H9 (cell line): ENCODE data around the gene CHDH. TPM values are rescaled to one million over a fixed set of nuclear protein-coding genes. Genes with fewer than 3 reads are reported as not detected.

Source experiments
- DNase-seq: peaks from one replicate; pipeline ENCODE4 v3.0.0-alpha.2; 2017
- H2AFZ ChIP-seq: one replicate; pipeline ENCODE4 v1.6.1; 2013; ENCODE audit warnings: mild to moderate bottlenecking, low read length, control low read depth, moderate library complexity
- H2AK5ac ChIP-seq: 2 replicates; pipeline ENCODE4 v1.6.1; 2013; ENCODE audit warnings: low read length, control low read depth, mixed read lengths; ENCODE audit not compliant: insufficient read length
- H2BK120ac ChIP-seq: one replicate; pipeline ENCODE4 v1.6.1; 2013; ENCODE audit warnings: low read depth, mild to moderate bottlenecking, low read length, control low read depth, inconsistent platforms; ENCODE audit not compliant: poor library complexity, severe bottlenecking
- H2BK12ac ChIP-seq: 2 replicates; pipeline ENCODE4 v1.6.1; 2013; ENCODE audit warnings: low read length, control low read depth, mixed read lengths, low read depth; ENCODE audit not compliant: insufficient read length
- H2BK15ac ChIP-seq: 2 replicates; pipeline ENCODE4 v1.6.1; 2013; ENCODE audit warnings: low read depth, low read length, control low read depth
- H2BK20ac ChIP-seq: one replicate; pipeline ENCODE4 v1.6.1; 2013; ENCODE audit warnings: low read depth, mild to moderate bottlenecking, low read length, control low read depth, inconsistent platforms; ENCODE audit not compliant: poor library complexity, severe bottlenecking
- H2BK5ac ChIP-seq: 2 replicates; pipeline ENCODE4 v1.6.1; 2013; ENCODE audit warnings: low read length, control low read depth, mixed read lengths; ENCODE audit not compliant: insufficient read length
- H3K14ac ChIP-seq: 2 replicates; pipeline ENCODE4 v1.6.1; 2013; ENCODE audit warnings: low read length, control low read depth; ENCODE audit not compliant: insufficient read depth
- H3K18ac ChIP-seq: 2 replicates; pipeline ENCODE4 v1.6.1; 2013; ENCODE audit warnings: low read depth, mild to moderate bottlenecking, mixed read lengths, low read length, control low read depth; ENCODE audit not compliant: insufficient read length
- H3K23ac ChIP-seq: 2 replicates; pipeline ENCODE4 v1.6.1; 2013; ENCODE audit warnings: low read length, control low read depth, mixed read lengths, low read depth; ENCODE audit not compliant: insufficient read length
- H3K23me2 ChIP-seq: 2 replicates; pipeline ENCODE4 v1.6.1; 2013; ENCODE audit warnings: low read depth, mild to moderate bottlenecking, mixed read lengths, low read length, control low read depth; ENCODE audit not compliant: insufficient read length, poor library complexity, severe bottlenecking
- H3K27ac ChIP-seq: 2 replicates; pipeline ENCODE4 v1.5.1; 2013; ENCODE audit warnings: low read length, control low read depth, mixed read lengths, low read depth; ENCODE audit not compliant: insufficient read length
- H3K27me3 ChIP-seq: 2 replicates; pipeline ENCODE4 v1.6.1; 2013; ENCODE audit warnings: low read length, control low read depth, inconsistent platforms; ENCODE audit not compliant: insufficient read depth
- H3K4ac ChIP-seq: 2 replicates; pipeline ENCODE4 v1.6.1; 2013; ENCODE audit warnings: low read depth, mild to moderate bottlenecking, control low read depth, inconsistent platforms, low read length, moderate library complexity
- H3K4me1 ChIP-seq: 2 replicates; pipeline ENCODE4 v1.6.1; 2013; ENCODE audit warnings: low read length, control low read depth, inconsistent platforms; ENCODE audit not compliant: insufficient read depth
- H3K4me2 ChIP-seq: 2 replicates; pipeline ENCODE4 v1.6.1; 2013; ENCODE audit warnings: low read length, control low read depth, mixed read lengths; ENCODE audit not compliant: insufficient read length, insufficient read depth
- H3K56ac ChIP-seq: 2 replicates; pipeline ENCODE4 v1.6.1; 2013; ENCODE audit warnings: low read depth, mild to moderate bottlenecking, mixed read lengths, low read length, control low read depth; ENCODE audit not compliant: insufficient read length
- H3K79me1 ChIP-seq: 2 replicates; pipeline ENCODE4 v1.6.1; 2013; ENCODE audit warnings: low read depth, mild to moderate bottlenecking, moderate library complexity, low read length, control low read depth, inconsistent platforms; ENCODE audit not compliant: insufficient read depth, poor library complexity, severe bottlenecking
- H3K79me2 ChIP-seq: 2 replicates; pipeline ENCODE4 v1.6.1; 2013; ENCODE audit warnings: low read length, control low read depth, inconsistent platforms; ENCODE audit not compliant: insufficient read depth
- H3K9ac ChIP-seq: 2 replicates; pipeline ENCODE4 v1.6.1; 2013; ENCODE audit warnings: low read length, control low read depth, mixed read lengths; ENCODE audit not compliant: insufficient read length; ENCODE audit errors: extremely low read depth
- H3K9me3 ChIP-seq: one replicate; pipeline ENCODE4 v1.6.1; 2013; ENCODE audit warnings: low read depth, low read length, inconsistent platforms; ENCODE audit not compliant: control insufficient read depth
- H3T11ph ChIP-seq: one replicate; pipeline ENCODE4 v1.6.1; 2013; ENCODE audit warnings: mild to moderate bottlenecking, low read length, control low read depth, inconsistent platforms
- H4K20me1 ChIP-seq: one replicate; pipeline ENCODE4 v1.6.1; 2013; ENCODE audit not compliant: control insufficient read depth, insufficient read length, insufficient read depth
- H4K5ac ChIP-seq: 2 replicates; pipeline ENCODE4 v1.6.1; 2013; ENCODE audit warnings: low read depth, mild to moderate bottlenecking, mixed read lengths, low read length, control low read depth; ENCODE audit not compliant: insufficient read length
- H4K8ac ChIP-seq: replicated peaks from 2 replicates; pipeline ENCODE4 v1.6.1; 2013; ENCODE audit warnings: low read length, control low read depth, mixed read lengths, low read depth; ENCODE audit not compliant: insufficient read length
- H4K91ac ChIP-seq: 2 replicates; pipeline ENCODE4 v1.6.1; 2013; ENCODE audit warnings: low read depth, mild to moderate bottlenecking, moderate library complexity, mixed read lengths, low read length, control low read depth; ENCODE audit not compliant: insufficient read length
- H3K27ac Mint-ChIP-seq, 3 experiments: 2 replicates in 2 of 3; 3 replicates in 1 of 3; pipeline ENCODE4 v1.8.0; 2020 to 2021; ENCODE audit warnings: mixed read lengths in 3 of 3, mild to moderate bottlenecking in 1 of 3, moderate library complexity in 1 of 3
- H3K27me3 Mint-ChIP-seq: 2 replicates; pipeline ENCODE4 v1.8.0; 2021; ENCODE audit warnings: low read depth, mild to moderate bottlenecking, moderate library complexity, mixed read lengths
- H3K36me3 Mint-ChIP-seq, 3 experiments: 2 replicates in 2 of 3; 3 replicates in 1 of 3; pipeline ENCODE4 v1.8.0; 2020 to 2021; ENCODE audit warnings: low read depth in 3 of 3, mixed read lengths in 3 of 3; ENCODE audit not compliant: insufficient read depth in 1 of 3
- H3K4me1 Mint-ChIP-seq, 2 experiments: 2 replicates each; pipeline ENCODE4 v1.8.0; 2020; ENCODE audit warnings: mixed read lengths in 2 of 2
- H3K4me3 Mint-ChIP-seq, 2 experiments: 2 replicates in 1 of 2; 3 replicates in 1 of 2; pipeline ENCODE4 v1.8.0; 2020 to 2021; ENCODE audit warnings: mild to moderate bottlenecking in 2 of 2, mixed read lengths in 2 of 2, moderate library complexity in 1 of 2
- H3K9me3 Mint-ChIP-seq, 2 experiments: 2 replicates in 1 of 2; 3 replicates in 1 of 2; pipeline ENCODE4 v1.8.0; 2020; ENCODE audit warnings: mild to moderate bottlenecking in 2 of 2, mixed read lengths in 2 of 2, moderate library complexity in 1 of 2
- CTCF ChIP-seq: fragments of 200-600 bp; sonication (generic); conservative IDR thresholded peaks from 3 replicates; pipeline ENCODE4 v1.8.0; 2021; ENCODE audit warnings: antibody characterized with exemption, mild to moderate bottlenecking
- WGBS: extraction: QIAGEN DNeasy Blood & Tissue Kit; methylation state at CpG from one replicate; pipeline ENCODE4 v1.1.7; 2013; ENCODE audit warnings: missing lambda C conversion rate, low lambda C conversion rate, mixed read lengths; ENCODE audit not compliant: insufficient read length; ENCODE audit errors: extremely low coverage; 5-methylcytosine and 5-hydroxymethylcytosine counted together
- total RNA-seq: library from RNA; stranded (reverse); gene quantifications from 2 replicates; pipeline ENCODE4 v1.2.1, GENCODE V29; 2021

CHDH gene
- total RNA-seq, 1 experiment from 2014 or later: 11.0 TPM

GRCh38 chr3:53776494-53777101 lies 69.6 kb downstream of the CHDH start:
- no peak overlapping the region for H3K4ac ChIP-seq
- H3K18ac ChIP-seq: no peak overlapping the region
- no peak overlapping the region for H2BK120ac ChIP-seq
- H2BK20ac ChIP-seq: no peak overlapping the region
- Mint-ChIP-seq H3K4me1 (peaks cover 27 to 34% of the 10 kb centered on the region in 2 experiments), H3K27me3 (peaks cover 3% of the 10 kb centered on the region; the same call in 1 of the 2 replicates), H3K36me3 (no peaks in the 10 kb centered on the region; a peak in 1 of 7 replicates), H3K27ac (no peak overlapping the region), H3K9me3 (no peaks in the 10 kb centered on the region), H3K4me3 (no peak overlapping the region)
- no peak overlapping the region for H4K8ac ChIP-seq
- H3K4me1 ChIP-seq: no peaks in the 10 kb centered on the region
- no peak overlapping the region for H3K23ac ChIP-seq
- H2AK5ac ChIP-seq: no peak overlapping the region
- no peak overlapping the region for H2AFZ ChIP-seq
- TF ChIP-seq CTCF: no peak
- H3K56ac ChIP-seq: no peak overlapping the region
- no peak overlapping the region for H3T11ph ChIP-seq
- no peaks in the 10 kb centered on the region for H3K23me2 ChIP-seq
- 100% methylated on average over 1 of the region's 9 CpGs for WGBS
- DNase-seq: no peak
- H3K9ac ChIP-seq: no peak overlapping the region
- no peak overlapping the region for H4K91ac ChIP-seq
- H2BK15ac ChIP-seq: no peak overlapping the region
- no peak overlapping the region for H3K4me2 ChIP-seq
- H4K5ac ChIP-seq: no peak overlapping the region
- no peaks in the 10 kb centered on the region for H3K79me1 ChIP-seq
- H3K27me3 ChIP-seq: no peaks in the 10 kb centered on the region
- no peaks in the 10 kb centered on the region for H4K20me1 ChIP-seq
- H2BK5ac ChIP-seq: no peak overlapping the region
- no peak overlapping the region for H3K27ac ChIP-seq
- no peak overlapping the region for H3K14ac ChIP-seq
- no peaks in the 10 kb centered on the region for H3K9me3 ChIP-seq
- H2BK12ac ChIP-seq: no peak overlapping the region
- H3K79me2 ChIP-seq: no peaks in the 10 kb centered on the region
